H1 (cell line): ENCODE data around the gene ACCS. TPM values are rescaled to one million over a fixed set of nuclear protein-coding genes. Genes with fewer than 3 reads are reported as not detected.

Experiments
- CTCF ChIA-PET: fragments of 300-600 bp; sonication (Branson Sonifier 250); formaldehyde crosslinking; loops from one replicate; lab custom pipeline; 2021; ENCODE audit not compliant: partially characterized antibody; lab: Charles Lee
- POLR2A ChIA-PET: fragments of 300-600 bp; sonication (Branson Sonifier 250); formaldehyde crosslinking; loops from one replicate; lab custom pipeline; 2021; ENCODE audit warnings: inconsistent platforms; ENCODE audit not compliant: partially characterized antibody; lab: Charles Lee
- DNase-seq, 2 experiments: peaks; one replicate each; pipeline versions ENCODE4 v3.0.0 to v3.0.0-alpha.2; 2010 to 2022; ENCODE audit warnings: low spot score in 2 of 2, low read depth in 1 of 2, mixed read lengths in 1 of 2
- FAIRE-seq: peaks from 2 replicates; lab custom pipeline; 2011; peaks lifted over from hg19 to GRCh38; lab: Jason Lieb, UNC
- H2AFZ ChIP-seq: 2 replicates; pipeline ENCODE4 v1.8.1; 2012; ENCODE audit warnings: low read length, inconsistent platforms
- H2AK5ac ChIP-seq: 2 replicates; pipeline ENCODE4 v1.6.1; 2013; ENCODE audit warnings: low read depth, low read length
- H2BK120ac ChIP-seq: replicated peaks from 2 replicates; pipeline ENCODE3; 2013; ENCODE audit warnings: low read depth, low read length, inconsistent platforms
- H2BK12ac ChIP-seq: 2 replicates; pipeline ENCODE4 v1.6.1; 2013; ENCODE audit warnings: low read depth, low read length
- H2BK15ac ChIP-seq: 2 replicates; pipeline ENCODE4 v1.6.1; 2013; ENCODE audit warnings: low read length
- H2BK20ac ChIP-seq: 2 replicates; pipeline ENCODE4 v1.6.1; 2013; ENCODE audit warnings: low read length
- H2BK5ac ChIP-seq: 2 replicates; pipeline ENCODE4 v1.6.1; 2013; ENCODE audit warnings: low read depth, low read length
- H3K14ac ChIP-seq: 2 replicates; pipeline ENCODE4 v1.6.1; 2013; ENCODE audit warnings: inconsistent platforms; ENCODE audit not compliant: insufficient read length
- H3K18ac ChIP-seq: 2 replicates; pipeline ENCODE4 v1.6.1; 2013; ENCODE audit warnings: low read length; ENCODE audit errors: extremely low read depth
- H3K23ac ChIP-seq: 2 replicates; pipeline ENCODE4 v1.6.1; 2013; ENCODE audit warnings: inconsistent platforms; ENCODE audit not compliant: insufficient read length
- H3K23me2 ChIP-seq: 2 replicates; pipeline ENCODE4 v1.6.1; 2013; ENCODE audit warnings: low read depth, low read length
- H3K27ac ChIP-seq: 2 replicates; pipeline ENCODE4 v1.6.1; 2011; ENCODE audit warnings: low read depth, low read length, inconsistent platforms
- H3K27me3 ChIP-seq, 4 experiments: replicated peaks in 1 of 4; 1 replicate in 1 of 4; 2 replicates in 3 of 4; pipeline versions ENCODE4 v1.6.1 to v1.8.1; 2011 to 2013; ENCODE audit warnings: low read length in 3 of 4, mild to moderate bottlenecking in 3 of 4, inconsistent platforms in 2 of 4, mixed read lengths in 2 of 4, moderate library complexity in 1 of 4; ENCODE audit not compliant: control insufficient read depth in 3 of 4, insufficient read depth in 3 of 4; ENCODE audit errors: extremely low read depth in 1 of 4
- H3K36me3 ChIP-seq, 4 experiments: 2 replicates each; pipeline versions ENCODE4 v1.6.1 to v1.8.1; 2011 to 2013; ENCODE audit warnings: mild to moderate bottlenecking in 4 of 4, low read length in 3 of 4, moderate library complexity in 2 of 4, control low read depth in 1 of 4, inconsistent platforms in 1 of 4; ENCODE audit not compliant: insufficient read depth in 4 of 4, control insufficient read depth in 2 of 4
- H3K4ac ChIP-seq: replicated peaks from 2 replicates; pipeline ENCODE3; 2013; ENCODE audit warnings: low read length, low read depth, mixed read lengths, inconsistent platforms; ENCODE audit not compliant: insufficient read length
- H3K4me1 ChIP-seq, 4 experiments: replicated peaks in 1 of 4; 1 replicate in 1 of 4; 2 replicates in 3 of 4; pipeline versions ENCODE4 v1.6.1 to v1.8.1; 2011 to 2013; ENCODE audit warnings: low read length in 3 of 4, inconsistent platforms in 2 of 4, mixed read lengths in 1 of 4; ENCODE audit not compliant: insufficient read depth in 4 of 4, control insufficient read depth in 3 of 4
- H3K4me2 ChIP-seq, 2 experiments: 2 replicates each; pipeline versions ENCODE4 v1.6.1 to v1.8.1; 2011 to 2013; ENCODE audit warnings: low read depth in 2 of 2, low read length in 2 of 2, control low read depth in 1 of 2, inconsistent platforms in 1 of 2, mild to moderate bottlenecking in 1 of 2; ENCODE audit not compliant: insufficient read depth in 1 of 2
- H3K4me3 ChIP-seq, 4 experiments: fragments of 200-600, 300-600 bp in 1 of 4; sonication (generic), shearing (Covaris generic), sonication (Bioruptor Twin) in 1 of 4; 2 replicates each; pipeline versions ENCODE4 v1.5.1 to v1.8.1; 2011 to 2016; ENCODE audit warnings: low read length in 4 of 4, low read depth in 3 of 4, control low read depth in 2 of 4, inconsistent platforms in 2 of 4, mild to moderate bottlenecking in 2 of 4, mixed read lengths in 1 of 4, moderate library complexity in 1 of 4; ENCODE audit not compliant: insufficient read depth in 2 of 4; ENCODE audit errors: extremely low read depth in 1 of 4
- H3K56ac ChIP-seq: replicated peaks from 2 replicates; pipeline ENCODE3; 2013; ENCODE audit warnings: low read depth, mild to moderate bottlenecking, mixed read lengths, low read length, inconsistent platforms; ENCODE audit not compliant: insufficient read length
- H3K79me1 ChIP-seq: 2 replicates; pipeline ENCODE4 v1.6.1; 2013; ENCODE audit warnings: low read depth, low read length, control low read depth
- H3K79me2 ChIP-seq, 2 experiments: 2 replicates each; pipeline versions ENCODE4 v1.6.1 to v1.8.1; 2012 to 2013; ENCODE audit warnings: low read length in 2 of 2, mild to moderate bottlenecking in 2 of 2, inconsistent platforms in 1 of 2; ENCODE audit not compliant: insufficient read depth in 2 of 2, control insufficient read depth in 1 of 2
- H3K9ac ChIP-seq, 4 experiments: replicated peaks in 1 of 4; 1 replicate in 1 of 4; 2 replicates in 3 of 4; pipeline versions ENCODE4 v1.6.1 to v1.8.1; 2011 to 2013; ENCODE audit warnings: low read depth in 3 of 4, low read length in 3 of 4, control low read depth in 2 of 4, mild to moderate bottlenecking in 2 of 4, moderate library complexity in 2 of 4, inconsistent platforms in 1 of 4; ENCODE audit errors: extremely low read depth in 1 of 4
- H3K9me3 ChIP-seq, 2 experiments: 2 replicates each; pipeline versions ENCODE4 v1.6.1 to v1.8.1; 2012 to 2013; ENCODE audit warnings: mild to moderate bottlenecking in 2 of 2, moderate library complexity in 2 of 2, control low read depth in 1 of 2, inconsistent platforms in 1 of 2, low read depth in 1 of 2, low read length in 1 of 2, mixed read lengths in 1 of 2; ENCODE audit not compliant: insufficient read depth in 2 of 2
- H4K20me1 ChIP-seq, 2 experiments: replicated peaks in 1 of 2; 2 replicates each; pipeline versions ENCODE3 to v1.8.1; 2011 to 2013; ENCODE audit warnings: inconsistent platforms in 2 of 2, low read length in 2 of 2, mild to moderate bottlenecking in 1 of 2; ENCODE audit not compliant: insufficient read depth in 2 of 2, control insufficient read depth in 1 of 2
- H4K5ac ChIP-seq: 2 replicates; pipeline ENCODE4 v1.6.1; 2013; ENCODE audit warnings: low read length, low read depth, mixed read lengths, inconsistent platforms; ENCODE audit not compliant: insufficient read length
- H4K8ac ChIP-seq: 2 replicates; pipeline ENCODE4 v1.8.0; 2013; ENCODE audit warnings: mild to moderate bottlenecking, moderate library complexity, low read length, inconsistent platforms; ENCODE audit not compliant: insufficient read depth; ENCODE audit errors: extremely low read depth
- H4K91ac ChIP-seq: replicated peaks from 2 replicates; pipeline ENCODE3; 2013; ENCODE audit warnings: low read length, mixed read lengths, inconsistent platforms; ENCODE audit not compliant: insufficient read length
- CHD1 ChIP-seq: IDR thresholded peaks from 2 replicates; pipeline ENCODE4 v1.6.1; 2012; ENCODE audit warnings: low read depth, low read length, improper control_type of control experiment
- SAP30 ChIP-seq: fragments of 300-600 bp; sonication (generic); IDR thresholded peaks from 2 replicates; pipeline ENCODE4 v1.7.1; 2012; ENCODE audit warnings: low read length, moderate library complexity, mild to moderate bottlenecking, inconsistent platforms; ENCODE audit not compliant: insufficient read depth, insufficient replicate concordance
- SIN3A ChIP-seq, 2 experiments: IDR thresholded peaks in 1 of 2; conservative IDR thresholded peaks in 1 of 2; 2 replicates each; pipeline ENCODE4 v1.6.1; 2011 to 2012; ENCODE audit warnings: low read length in 2 of 2, improper control_type of control experiment in 1 of 2, low read depth in 1 of 2, mild to moderate bottlenecking in 1 of 2
- SIX5 ChIP-seq: IDR thresholded peaks from 2 replicates; pipeline ENCODE4 v1.6.1; 2011; ENCODE audit warnings: mild to moderate bottlenecking, low read depth, low read length
- SRF ChIP-seq: IDR thresholded peaks from 2 replicates; pipeline ENCODE4 v1.6.1; 2011; ENCODE audit warnings: mild to moderate bottlenecking, low read depth, low read length, moderate library complexity
- WGBS, 2 experiments: shearing (Covaris generic) in 1 of 2; methylation state at CpG; one replicate each; pipeline versions ENCODE4 v1.1.6 to v1.1.7; 2013 to 2015; ENCODE audit warnings: low lambda C conversion rate in 2 of 2, mixed read lengths in 2 of 2, inconsistent platforms in 1 of 2, low coverage in 1 of 2, missing lambda C conversion rate in 1 of 2; ENCODE audit not compliant: insufficient replicate concordance in 2 of 2, insufficient coverage in 1 of 2, insufficient read length in 1 of 2; ENCODE audit errors: extremely low coverage in 1 of 2, missing lambda C conversion rate in 1 of 2; 5-methylcytosine and 5-hydroxymethylcytosine counted together
- polyA plus RNA-seq, 7 experiments: library from polyadenylated mRNA; depleted of rRNA in 3 of 7; stranded (reverse) in 5 of 7; unstranded in 2 of 7; fragments of >200 nt in 5 of 7; fragments of 200-250 nt in 2 of 7; gene quantifications; 1 replicate in 5 of 7; 2 replicates in 1 of 7; 4 replicates in 1 of 7; pipeline versions ENCODE4 v1.2.1 to v1.2.3, GENCODE V29; 2011 to 2013; ENCODE audit warnings: missing spikeins in 2 of 7, mixed read lengths in 2 of 7
- total RNA-seq: library from RNA; stranded (reverse); fragmentation: NEBNext Ultra II Directional; extraction: Animal tissue kit (Norgen Biotek cat#: 25700); gene quantifications from 2 replicates; pipeline ENCODE4 v1.2.1, GENCODE V29; 2021
- TF ChIP-seq, protein P1 (sequence below): IDR thresholded peaks from 2 replicates; pipeline ENCODE4 v1.6.1; 2011; ENCODE audit warnings: low read depth, mild to moderate bottlenecking, low read length; ENCODE audit not compliant: insufficient read depth
- TF ChIP-seq, protein P2 (sequence below): IDR thresholded peaks from 2 replicates; pipeline ENCODE4 v1.6.1; 2012; ENCODE audit warnings: low read length, inconsistent platforms
- TF ChIP-seq, protein P3 (sequence below), 3 experiments: IDR thresholded peaks; 1 replicate in 2 of 3; 2 replicates in 1 of 3; pipeline versions ENCODE4 v1.5.1 to v1.6.1; 2011; ENCODE audit warnings: low read length in 3 of 3, mild to moderate bottlenecking in 3 of 3, inconsistent platforms in 2 of 3, low read depth in 1 of 3, moderate library complexity in 1 of 3; ENCODE audit not compliant: insufficient read depth in 1 of 3; ENCODE audit errors: control extremely low read depth in 1 of 3

ACCS gene
- total and polyA plus RNA-seq, 2 of the 8 experiments (the other 6 are each of a cell fraction or from before 2014, with no cell fraction given): 6.0 to 8.0 TPM

DNA sequence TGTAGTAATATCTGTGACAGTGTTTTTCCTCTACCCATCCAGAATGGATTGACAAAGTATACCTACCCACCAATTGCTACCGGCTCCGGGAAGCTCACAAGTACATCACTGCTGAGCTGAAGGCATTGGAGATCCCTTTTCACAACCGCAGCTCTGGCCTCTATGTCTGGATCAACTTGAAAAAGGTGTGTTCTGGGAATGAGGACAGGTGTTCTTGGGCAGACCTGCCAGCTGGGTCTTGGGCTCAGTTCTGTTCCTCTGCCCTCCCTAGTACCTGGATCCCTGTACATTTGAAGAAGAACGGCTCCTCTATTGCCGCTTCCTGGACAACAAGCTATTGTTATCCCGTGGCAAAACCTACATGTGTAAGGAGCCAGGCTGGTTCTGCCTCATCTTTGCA, 7.8 kb upstream of the ACCS start:
- Histone ChIP-seq H3K18ac (no peak overlapping the region), H3K9me3 (no peaks in the 10 kb centered on the region), H2AFZ (no peak overlapping the region), H4K91ac (no peak overlapping the region), H2AK5ac (no peak overlapping the region), H3K27ac (no peak overlapping the region), H3K14ac (no peak overlapping the region), H3K79me2 (no peaks in the 10 kb centered on the region; a peak in 1 of 4 replicates), H2BK12ac (no peak overlapping the region), H2BK15ac (no peak overlapping the region), H3K27me3 (no peaks in the 10 kb centered on the region; a peak in 1 of 7 replicates), H3K56ac (no peak overlapping the region), H4K20me1 (no peaks in the 10 kb centered on the region), H3K23me2 (no peaks in the 10 kb centered on the region), H3K36me3 (no peaks in the 10 kb centered on the region), H3K4me3 (no peak overlapping the region), H3K4me1 (no peaks in the 10 kb centered on the region), H3K23ac (no peak overlapping the region), H2BK20ac (no peak overlapping the region), H2BK120ac (no peak overlapping the region), H4K8ac (no peak overlapping the region), H3K79me1 (no peaks in the 10 kb centered on the region), H4K5ac (no peak overlapping the region), H3K9ac (no peak overlapping the region), H3K4me2 (no peak overlapping the region), H2BK5ac (no peak overlapping the region), H3K4ac (no peak overlapping the region)
- 93% methylated on average over 6 of the region's 6 CpGs; no CpG with 5 or more reads in 1 of the 2 experiments for WGBS, 2 experiments
- POLR2A ChIA-PET: no interaction called here
- DNase-seq: no peak
- no peak for FAIRE-seq
- CTCF ChIA-PET: interaction anchor here (0.7 to 2.3 kb wide), 9 partner anchors 12 to 168 kb away, joined by 3 to 9 read pairs (median 5); partner anchors contain the start of gene EXT2
- no peak for TF ChIP-seq SRF
- TF ChIP-seq, protein P1, sequence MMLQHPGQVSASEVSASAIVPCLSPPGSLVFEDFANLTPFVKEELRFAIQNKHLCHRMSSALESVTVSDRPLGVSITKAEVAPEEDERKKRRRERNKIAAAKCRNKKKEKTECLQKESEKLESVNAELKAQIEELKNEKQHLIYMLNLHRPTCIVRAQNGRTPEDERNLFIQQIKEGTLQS: no peak
- TF ChIP-seq SAP30: no peak
- no peak for TF ChIP-seq SIX5
- TF ChIP-seq SIN3A (conservative IDR thresholded peaks at IDR 0.05 in 1 of 2, IDR thresholded peaks at IDR 0.05 in 1 of 2; ENCODE audit: low read depth in 1 of 2, low read length in 2 of 2): no peak
- TF ChIP-seq, protein P2, sequence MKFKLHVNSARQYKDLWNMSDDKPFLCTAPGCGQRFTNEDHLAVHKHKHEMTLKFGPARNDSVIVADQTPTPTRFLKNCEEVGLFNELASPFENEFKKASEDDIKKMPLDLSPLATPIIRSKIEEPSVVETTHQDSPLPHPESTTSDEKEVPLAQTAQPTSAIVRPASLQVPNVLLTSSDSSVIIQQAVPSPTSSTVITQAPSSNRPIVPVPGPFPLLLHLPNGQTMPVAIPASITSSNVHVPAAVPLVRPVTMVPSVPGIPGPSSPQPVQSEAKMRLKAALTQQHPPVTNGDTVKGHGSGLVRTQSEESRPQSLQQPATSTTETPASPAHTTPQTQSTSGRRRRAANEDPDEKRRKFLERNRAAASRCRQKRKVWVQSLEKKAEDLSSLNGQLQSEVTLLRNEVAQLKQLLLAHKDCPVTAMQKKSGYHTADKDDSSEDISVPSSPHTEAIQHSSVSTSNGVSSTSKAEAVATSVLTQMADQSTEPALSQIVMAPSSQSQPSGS: no peak
- TF ChIP-seq CHD1: no peak
- TF ChIP-seq, protein P3, sequence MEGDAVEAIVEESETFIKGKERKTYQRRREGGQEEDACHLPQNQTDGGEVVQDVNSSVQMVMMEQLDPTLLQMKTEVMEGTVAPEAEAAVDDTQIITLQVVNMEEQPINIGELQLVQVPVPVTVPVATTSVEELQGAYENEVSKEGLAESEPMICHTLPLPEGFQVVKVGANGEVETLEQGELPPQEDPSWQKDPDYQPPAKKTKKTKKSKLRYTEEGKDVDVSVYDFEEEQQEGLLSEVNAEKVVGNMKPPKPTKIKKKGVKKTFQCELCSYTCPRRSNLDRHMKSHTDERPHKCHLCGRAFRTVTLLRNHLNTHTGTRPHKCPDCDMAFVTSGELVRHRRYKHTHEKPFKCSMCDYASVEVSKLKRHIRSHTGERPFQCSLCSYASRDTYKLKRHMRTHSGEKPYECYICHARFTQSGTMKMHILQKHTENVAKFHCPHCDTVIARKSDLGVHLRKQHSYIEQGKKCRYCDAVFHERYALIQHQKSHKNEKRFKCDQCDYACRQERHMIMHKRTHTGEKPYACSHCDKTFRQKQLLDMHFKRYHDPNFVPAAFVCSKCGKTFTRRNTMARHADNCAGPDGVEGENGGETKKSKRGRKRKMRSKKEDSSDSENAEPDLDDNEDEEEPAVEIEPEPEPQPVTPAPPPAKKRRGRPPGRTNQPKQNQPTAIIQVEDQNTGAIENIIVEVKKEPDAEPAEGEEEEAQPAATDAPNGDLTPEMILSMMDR (IDR thresholded peaks at IDR 0.05; ENCODE audit: control extremely low read depth in 1 of 3, insufficient read depth in 1 of 3, low read depth in 1 of 3, low read length in 3 of 3): no peak
